NCI-H2227 (cell line): ENCODE results near the gene NRXN3.
"Not testable (repeated sequence)": the region's sequence is repeated elsewhere in the genome, so short reads cannot be mapped to it uniquely, and the experiment has no call there.

ENCODE experiments used
- DNase-seq: peaks from one replicate; lab custom pipeline; 2025; ENCODE audit not compliant: unreplicated experiment; lab: John Stamatoyannopoulos, UW

The NRXN3 gene

DNA sequence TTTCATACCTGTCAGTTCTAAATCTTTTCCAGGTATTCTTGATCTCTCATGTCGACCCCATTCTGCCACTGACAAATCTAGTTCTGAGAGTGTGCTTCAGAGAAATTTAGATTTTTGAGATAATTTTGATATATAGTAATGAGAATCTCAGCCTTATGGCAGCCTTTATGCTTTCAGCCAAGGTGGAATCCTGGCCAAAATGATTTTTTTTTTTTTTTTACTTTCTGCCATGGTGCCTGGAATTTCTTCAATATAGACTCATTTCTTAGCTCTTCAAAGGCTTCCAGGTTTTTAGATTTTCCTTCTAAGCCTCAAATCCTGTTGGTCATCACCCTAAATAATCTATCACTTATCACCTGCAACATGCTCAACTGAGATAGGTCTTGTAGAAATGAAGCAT, 926.6 kb downstream of the NRXN3 start:
- no peak for DNase-seq

- DNase-seq: no peak
These were observed 928.2 kb downstream of the NRXN3 start for GRCh38 chr14:79098324-79098723.

GRCh38 chr14:79100578-79100977, 930.4 kb downstream of the NRXN3 start:
- DNase-seq: no peak

GRCh38 chr14:79101388-79101787, 931.2 kb downstream of the NRXN3 start:
- no peak for DNase-seq

GRCh38 chr14:79103764-79104163, 933.6 kb downstream of the NRXN3 start:
- no peak for DNase-seq

DNA sequence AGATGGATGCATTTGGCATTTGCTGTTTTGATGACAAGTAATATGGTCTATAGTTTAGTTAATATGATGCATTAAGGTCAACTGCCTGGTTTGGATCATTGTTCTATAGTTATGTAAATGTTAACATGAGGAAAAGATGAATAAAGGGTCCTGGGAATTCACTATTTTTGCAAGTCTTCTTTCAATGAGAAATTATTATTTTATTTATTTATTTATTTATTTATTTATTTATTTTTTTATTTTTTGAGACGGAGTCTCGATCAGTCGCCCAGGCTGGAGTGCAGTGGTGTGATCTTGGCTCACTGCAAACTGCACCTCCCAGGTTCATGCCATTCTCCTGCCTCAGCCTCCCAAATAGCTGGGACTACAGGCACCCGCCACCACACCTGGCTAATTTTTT, 940.4 kb downstream of the NRXN3 start:
- DNase-seq: not testable (repeated sequence)

DNA sequence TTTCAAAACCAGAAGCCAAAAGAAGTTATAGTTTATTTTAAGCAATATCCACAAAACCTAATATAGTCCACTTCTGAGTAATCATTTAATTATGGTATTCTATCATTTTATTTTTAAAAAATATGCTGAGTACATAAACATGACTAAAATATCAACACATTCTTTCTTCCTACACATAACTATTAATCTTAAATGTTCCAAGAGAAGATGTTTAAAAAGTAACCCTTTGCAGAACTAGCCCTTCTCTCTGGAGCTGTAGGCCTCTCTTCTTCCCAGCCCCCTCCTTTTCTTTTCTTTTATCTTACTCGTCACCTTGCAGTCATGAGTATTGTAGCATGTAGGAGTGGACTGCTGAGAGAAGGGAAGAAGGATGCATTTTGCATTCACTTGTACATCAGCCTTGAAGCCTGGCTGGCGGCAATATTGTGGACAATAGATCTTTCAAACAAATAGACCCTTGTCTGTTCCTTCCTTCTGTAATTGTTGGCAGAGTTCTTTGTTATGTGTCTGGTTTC, 941.9 kb downstream of the NRXN3 start:
- no peak for DNase-seq

GRCh38 chr14:79117561-79117960, 947.4 kb downstream of the NRXN3 start:
- no peak for DNase-seq

- DNase-seq: no peak
These were observed 948.1 kb downstream of the NRXN3 start for GRCh38 chr14:79118291-79118690.

DNA sequence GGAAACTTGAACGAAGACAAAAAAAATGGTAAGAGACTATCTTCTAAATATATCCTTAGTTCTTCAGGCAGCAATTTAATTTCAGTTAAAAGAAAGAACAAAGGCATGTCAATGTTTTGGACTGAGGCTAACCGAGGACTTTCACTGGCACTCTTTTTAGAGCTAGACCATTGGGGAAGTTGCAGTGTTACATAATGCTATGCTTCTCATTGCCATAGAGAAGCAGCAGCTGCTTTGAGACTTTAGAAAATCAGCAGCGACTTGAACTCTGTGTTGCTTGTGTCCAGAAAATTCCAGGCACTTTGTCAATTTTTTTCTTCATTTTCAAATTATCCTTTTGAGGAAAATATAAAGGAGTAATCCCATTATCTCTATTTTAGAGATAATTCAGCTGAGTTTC, 964.2 kb downstream of the NRXN3 start:
- no peak for DNase-seq

DNA sequence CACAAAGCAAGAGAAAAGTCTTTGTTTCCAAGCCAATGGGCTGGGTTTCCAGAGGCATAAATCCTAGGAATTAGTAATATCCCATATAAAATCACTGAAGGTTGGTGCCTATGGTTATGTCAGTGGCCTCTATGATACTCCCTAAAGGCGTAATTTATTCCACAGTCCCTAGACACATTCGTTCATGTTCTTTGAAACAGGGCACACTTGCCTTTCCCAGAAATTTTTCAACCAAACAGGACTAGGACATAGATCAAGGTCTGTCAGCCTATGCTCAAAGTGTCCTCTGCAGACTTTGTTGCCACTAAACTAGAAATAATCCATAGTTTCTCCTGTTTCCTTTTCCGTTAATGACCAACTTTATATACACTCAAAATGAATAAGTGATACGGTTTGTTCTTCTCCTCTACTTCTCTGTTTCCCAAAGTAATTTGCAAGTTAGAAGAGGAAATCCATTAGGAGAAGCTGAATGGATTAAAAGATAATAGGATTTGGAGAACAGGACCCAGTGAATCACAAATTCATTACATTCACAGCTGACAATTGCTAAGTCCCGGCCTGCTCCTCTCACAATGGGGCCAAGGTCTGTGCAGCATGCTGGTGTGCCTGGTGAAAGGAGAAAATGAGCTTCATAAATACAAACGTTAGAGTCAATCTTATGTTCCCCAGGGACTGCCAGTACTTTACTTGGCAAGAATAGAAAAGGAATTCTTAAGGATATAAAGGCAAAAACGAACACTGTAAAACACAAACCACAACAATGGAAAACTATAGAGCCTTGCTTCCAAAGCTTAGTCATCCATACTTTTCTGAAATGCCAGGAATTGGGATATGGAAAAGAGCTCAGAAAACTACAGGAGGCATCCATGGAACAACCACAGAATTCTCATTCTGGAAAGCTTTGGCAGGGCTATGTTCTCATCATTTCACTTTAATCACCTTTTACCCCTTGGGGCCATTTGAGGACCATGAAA, 966.2 kb downstream of the NRXN3 start:
- DNase-seq: no peak

- DNase-seq: no peak
These were observed 966.9 kb downstream of the NRXN3 start for GRCh38 chr14:79137045-79137430.

DNA sequence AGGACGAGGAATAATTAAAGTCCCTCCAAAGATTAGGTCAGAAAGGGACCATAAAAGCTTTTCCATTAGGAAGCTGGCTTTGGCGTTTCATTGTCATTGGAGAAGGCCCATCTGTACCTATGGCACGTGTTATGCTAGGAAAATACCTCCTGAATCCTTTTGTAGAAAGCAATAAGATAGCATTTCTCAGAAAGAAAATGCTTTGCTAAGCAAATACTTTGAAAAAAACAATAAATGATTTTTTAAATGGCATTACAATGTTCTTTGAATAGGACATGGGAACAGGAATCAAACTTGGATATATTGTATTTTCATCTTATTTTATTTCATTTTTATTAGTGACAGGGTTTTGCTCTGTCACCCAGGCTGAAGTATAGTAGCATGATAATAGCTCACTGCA, 967.7 kb downstream of the NRXN3 start:
- DNase-seq: no peak

GRCh38 chr14:79144896-79145295, 974.7 kb downstream of the NRXN3 start:
- no peak for DNase-seq

- no peak for DNase-seq
These were observed 980.1 kb downstream of the NRXN3 start for GRCh38 chr14:79150226-79150625.

DNA sequence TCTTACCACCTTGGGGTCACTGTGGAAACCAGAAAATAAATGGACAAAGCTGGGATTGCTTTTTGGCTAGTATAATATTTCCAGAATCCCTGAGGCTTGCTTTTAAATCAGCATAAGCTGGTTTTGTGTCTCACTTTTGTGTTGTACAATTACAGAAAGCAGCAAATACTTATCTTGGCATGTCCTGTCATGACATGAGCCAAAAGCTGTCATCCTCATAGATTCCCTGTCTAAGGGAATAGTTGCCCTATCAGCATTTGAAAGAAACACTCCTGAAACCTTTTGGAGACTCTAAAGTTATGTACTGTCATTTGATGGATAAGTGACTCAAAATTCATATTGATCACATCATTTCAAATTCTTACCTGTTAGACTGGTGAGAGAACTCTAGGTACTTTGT, 987.2 kb downstream of the NRXN3 start:
- no peak for DNase-seq

DNA sequence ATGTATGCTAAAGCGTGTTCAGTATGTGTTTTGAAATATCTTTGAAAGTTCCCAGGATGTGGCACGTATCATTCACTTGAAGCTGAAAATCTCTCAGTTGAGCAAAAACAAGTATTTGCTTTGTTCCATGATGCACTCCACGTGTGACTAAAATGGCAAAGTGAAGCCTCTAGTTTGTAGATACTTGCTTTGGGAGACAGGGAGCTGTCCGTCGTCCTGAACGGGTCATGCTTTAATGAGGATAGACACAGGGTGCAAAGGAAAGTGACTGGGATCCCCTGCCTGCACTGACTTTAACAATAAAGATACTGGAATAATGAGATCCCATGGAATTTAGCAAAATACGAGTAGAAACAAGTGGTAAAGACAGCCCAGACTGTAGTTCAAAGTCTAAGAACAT, 991.4 kb downstream of the NRXN3 start:
- DNase-seq: no peak

DNA sequence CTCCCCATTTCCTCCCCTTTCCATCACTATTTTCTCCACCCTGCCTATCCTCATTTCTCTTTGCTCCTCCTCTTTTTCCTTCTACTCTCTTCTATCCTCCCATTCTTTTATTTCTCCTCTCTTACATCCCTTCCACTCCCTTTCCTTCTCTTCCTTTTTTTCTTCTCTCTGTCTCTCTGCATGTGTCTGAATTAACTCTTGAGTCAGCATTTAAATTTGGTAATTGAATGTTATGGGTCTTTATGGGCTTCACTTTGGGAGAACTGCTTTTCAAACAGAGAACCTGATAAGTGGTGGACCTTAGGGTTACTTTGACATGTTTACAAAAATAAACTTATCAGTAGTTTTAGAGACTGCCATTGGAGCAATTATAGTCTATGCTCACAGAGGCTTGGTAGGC, 992.7 kb downstream of the NRXN3 start:
- DNase-seq: no peak

DNA sequence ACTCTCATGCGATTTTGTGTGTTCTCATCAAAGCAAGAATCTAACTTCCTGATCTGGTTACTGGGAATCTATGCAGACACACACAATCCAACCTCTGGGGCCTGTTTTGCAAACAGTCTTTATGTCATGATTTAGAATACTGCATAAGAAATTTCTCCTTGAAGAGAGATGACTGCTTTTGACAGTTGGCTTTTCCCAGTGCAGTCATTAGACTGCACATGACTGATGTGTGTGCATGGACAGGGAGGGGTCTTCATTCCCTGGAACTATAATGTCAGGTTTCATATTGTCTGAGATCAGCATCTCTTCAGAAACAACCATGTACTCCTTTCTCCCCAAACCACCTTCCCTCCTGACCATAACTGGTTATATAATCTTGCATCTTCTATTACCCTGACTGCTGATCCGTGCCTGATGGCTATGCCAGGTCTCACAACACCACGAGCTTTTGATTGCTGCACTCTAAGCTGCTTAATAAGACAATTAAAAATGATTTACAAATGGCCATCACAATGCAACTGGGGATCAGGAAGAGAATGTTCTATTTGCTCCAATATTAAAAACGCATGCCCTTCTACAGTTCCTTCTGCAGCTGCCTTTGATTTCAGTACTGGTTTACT, 995.4 kb downstream of the NRXN3 start:
- no peak for DNase-seq

GRCh38 chr14:79166171-79166570, 996.0 kb downstream of the NRXN3 start:
- DNase-seq: no peak

- DNase-seq: no peak
These were observed 997.8 kb downstream of the NRXN3 start for GRCh38 chr14:79167957-79168356.

DNA sequence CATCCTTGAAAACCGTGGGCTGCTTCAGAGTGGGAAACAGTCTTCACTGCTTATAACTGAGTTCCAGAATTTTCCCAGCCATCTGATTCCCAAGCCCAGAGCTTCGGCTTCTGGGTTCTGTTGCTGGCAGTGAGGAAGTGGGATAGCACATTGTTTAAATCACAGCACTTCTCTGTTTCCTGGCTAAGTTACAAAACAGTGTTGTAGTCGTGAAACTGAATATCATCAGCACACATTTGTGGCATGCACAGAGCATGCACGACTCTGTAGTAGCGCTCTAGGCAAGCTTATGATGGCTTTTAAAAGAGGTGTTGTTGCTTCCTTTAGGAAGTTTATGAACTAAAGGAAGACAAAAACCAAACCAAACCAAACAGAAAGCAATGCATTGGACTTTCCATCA, 1005.5 kb downstream of the NRXN3 start:
- DNase-seq: no peak
